ENCODE measurements around the gene UBE2R2. TPM values are rescaled to one million over a fixed set of nuclear protein-coding genes. Genes with fewer than 3 reads are reported as not detected.
"Not testable (repeated sequence)": the region's sequence is repeated elsewhere in the genome, so short reads cannot be mapped to it uniquely, and the experiment has no call there.

The UBE2R2 gene
- total and polyA plus RNA-seq, 7 experiments from 2014 or later, result 16.9 to 40.8 (median 28.6) TPM

DNA sequence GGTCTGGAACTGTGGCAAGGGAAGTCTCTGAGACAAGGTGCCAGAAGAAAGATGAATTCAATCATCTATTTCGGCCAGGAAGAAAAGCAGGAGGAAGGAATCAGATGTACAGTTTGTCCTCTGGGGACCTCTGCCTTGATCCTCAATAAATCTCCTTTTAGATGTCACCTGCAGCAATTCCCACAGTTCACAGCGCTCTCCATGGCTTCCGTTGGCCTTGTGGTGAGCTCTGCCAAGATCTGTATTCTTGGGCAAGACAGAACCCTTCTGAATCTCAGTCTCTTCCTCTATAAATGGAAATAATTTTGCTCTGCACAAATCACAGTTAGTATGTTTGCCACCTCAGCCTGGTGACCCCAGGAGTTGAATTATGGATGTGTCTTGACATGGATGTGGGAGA is 12.8 kb upstream of the UBE2R2 start:
- ATAC-seq; H3K4me1 ChIP-seq (ENCODE audit: control insufficient read depth in 2 of 2, insufficient read depth in 2 of 2, low read length in 2 of 2); H3K27ac Mint-ChIP-seq; H3K27ac ChIP-seq (ENCODE audit: low read depth, low read length); intact Hi-C loops (cut with micrococcal nuclease); H3K27me3 ChIP-seq (ENCODE audit: control insufficient read depth in 2 of 2, insufficient read depth in 2 of 2, low read length in 2 of 2); POLR2A ChIA-PET; H3K4me1 Mint-ChIP-seq; H3K9me3 Mint-ChIP-seq; H3K4me3 ChIP-seq (ENCODE audit: low read length); H3K9me3 ChIP-seq (ENCODE audit: control insufficient read depth in 2 of 3, low read length in 3 of 3); H3K36me3 Mint-ChIP-seq; DNase-seq; H3K4me3 Mint-ChIP-seq; H3K36me3 ChIP-seq (ENCODE audit: control insufficient read depth in 2 of 3, insufficient read depth in 3 of 3, low read length in 3 of 3): not testable (repeated sequence)
- peaks cover 0 to 14% (median 0%) of the 10 kb centered on the region in 5 donors for H3K27me3 Mint-ChIP-seq
- CTCF ChIA-PET, result interaction anchor here (0.7 kb wide), 1 partner anchor 13 kb away, joined by 3 read pairs; no protein-coding TSS in a partner anchor

DNA sequence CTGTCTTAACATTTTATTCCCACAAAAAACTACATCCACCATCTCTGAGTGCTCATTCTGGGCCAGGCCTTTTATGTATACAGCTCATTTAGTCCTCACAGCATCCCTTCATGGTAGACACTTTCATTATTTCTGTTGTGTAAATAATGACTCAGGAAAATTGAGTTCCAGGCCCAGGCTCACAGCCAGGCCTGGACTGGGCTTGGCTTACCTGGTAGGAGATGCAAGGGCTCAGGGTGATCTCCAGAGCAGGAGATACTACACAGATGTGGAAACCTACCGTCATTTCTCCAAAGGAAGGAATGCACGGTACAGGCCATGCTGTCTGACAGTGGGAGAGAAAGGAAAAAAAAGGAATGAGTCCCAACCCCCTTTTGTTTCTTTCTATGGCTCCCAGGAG is 9.8 kb upstream of the UBE2R2 start:
- POLR2A ChIA-PET; H3K4me1 ChIP-seq (ENCODE audit: control insufficient read depth in 2 of 2, insufficient read depth in 2 of 2, low read length in 2 of 2); DNase-seq; H3K36me3 ChIP-seq (ENCODE audit: control insufficient read depth in 2 of 3, insufficient read depth in 3 of 3, low read length in 3 of 3); ATAC-seq; H3K36me3 Mint-ChIP-seq; intact Hi-C loops (cut with micrococcal nuclease); H3K4me3 Mint-ChIP-seq; H3K9me3 Mint-ChIP-seq; H3K9me3 ChIP-seq (ENCODE audit: control insufficient read depth in 2 of 3, low read length in 3 of 3); H3K4me3 ChIP-seq (ENCODE audit: low read length); H3K4me1 Mint-ChIP-seq; H3K27ac ChIP-seq (ENCODE audit: low read depth, low read length); H3K27me3 ChIP-seq (ENCODE audit: control insufficient read depth in 2 of 2, insufficient read depth in 2 of 2, low read length in 2 of 2); H3K27ac Mint-ChIP-seq: not testable (repeated sequence)
- CTCF ChIA-PET, result interaction anchor here (0.6 kb wide), 1 partner anchor 175 kb away, joined by 5 read pairs; no protein-coding TSS in a partner anchor
- H3K27me3 Mint-ChIP-seq, result peaks cover 0 to 22% (median 0%) of the 10 kb centered on the region in 5 donors

DNA sequence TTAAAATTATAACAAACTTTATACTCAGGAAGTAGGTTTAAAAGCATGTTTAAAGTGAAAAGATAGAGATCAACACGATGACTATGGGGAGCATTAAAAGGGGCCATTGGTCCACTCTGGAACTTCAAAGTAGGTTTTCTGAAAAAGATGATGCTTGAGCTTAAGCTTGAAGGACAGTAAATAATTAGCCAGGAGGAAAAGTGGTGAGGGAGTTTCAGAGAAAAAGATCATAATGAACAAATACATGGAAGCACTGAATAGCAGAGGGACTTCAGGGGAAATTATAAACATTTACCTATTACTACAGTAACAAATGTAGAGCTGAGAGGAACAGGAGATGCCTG is 8.0 kb upstream of the UBE2R2 start:
- ATAC-seq; H3K9me3 Mint-ChIP-seq; DNase-seq; H3K9me3 ChIP-seq (ENCODE audit: control insufficient read depth in 2 of 3, low read length in 3 of 3); POLR2A ChIA-PET; H3K4me3 Mint-ChIP-seq; H3K36me3 Mint-ChIP-seq; H3K4me1 ChIP-seq (ENCODE audit: control insufficient read depth in 2 of 2, insufficient read depth in 2 of 2, low read length in 2 of 2); H3K4me3 ChIP-seq (ENCODE audit: low read length); H3K36me3 ChIP-seq (ENCODE audit: control insufficient read depth in 2 of 3, insufficient read depth in 3 of 3, low read length in 3 of 3); CTCF ChIA-PET; H3K4me1 Mint-ChIP-seq; H3K27me3 ChIP-seq (ENCODE audit: control insufficient read depth in 2 of 2, insufficient read depth in 2 of 2, low read length in 2 of 2); H3K27ac ChIP-seq (ENCODE audit: low read depth, low read length); intact Hi-C loops (cut with micrococcal nuclease): not testable (repeated sequence)
- Mint-ChIP-seq H3K27me3 (peaks cover 0 to 13% (median 0%) of the 10 kb centered on the region in 5 donors), H3K27ac (peak overlapping the region in 1 of 9 donors; percentile 4)

DNA sequence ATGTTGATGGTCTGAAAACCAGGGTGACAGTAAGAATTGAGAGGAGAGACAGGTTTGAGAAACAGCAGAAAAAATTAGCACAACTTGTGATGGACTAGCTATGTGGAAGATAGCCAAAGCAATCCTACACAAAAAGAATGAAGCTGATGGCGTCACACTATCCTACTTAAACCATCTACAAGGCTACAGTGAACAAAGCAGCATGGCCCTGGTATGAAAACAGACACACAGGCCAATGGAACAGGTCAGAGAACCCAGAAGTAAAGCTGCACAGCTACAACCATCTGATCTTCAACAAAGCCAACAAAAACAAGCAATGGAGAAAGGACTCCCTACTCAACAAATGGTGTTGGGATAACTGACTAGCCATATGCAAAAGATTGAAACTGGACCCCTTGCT is 7.5 kb upstream of the UBE2R2 start:
- ATAC-seq, result no peak

DNA sequence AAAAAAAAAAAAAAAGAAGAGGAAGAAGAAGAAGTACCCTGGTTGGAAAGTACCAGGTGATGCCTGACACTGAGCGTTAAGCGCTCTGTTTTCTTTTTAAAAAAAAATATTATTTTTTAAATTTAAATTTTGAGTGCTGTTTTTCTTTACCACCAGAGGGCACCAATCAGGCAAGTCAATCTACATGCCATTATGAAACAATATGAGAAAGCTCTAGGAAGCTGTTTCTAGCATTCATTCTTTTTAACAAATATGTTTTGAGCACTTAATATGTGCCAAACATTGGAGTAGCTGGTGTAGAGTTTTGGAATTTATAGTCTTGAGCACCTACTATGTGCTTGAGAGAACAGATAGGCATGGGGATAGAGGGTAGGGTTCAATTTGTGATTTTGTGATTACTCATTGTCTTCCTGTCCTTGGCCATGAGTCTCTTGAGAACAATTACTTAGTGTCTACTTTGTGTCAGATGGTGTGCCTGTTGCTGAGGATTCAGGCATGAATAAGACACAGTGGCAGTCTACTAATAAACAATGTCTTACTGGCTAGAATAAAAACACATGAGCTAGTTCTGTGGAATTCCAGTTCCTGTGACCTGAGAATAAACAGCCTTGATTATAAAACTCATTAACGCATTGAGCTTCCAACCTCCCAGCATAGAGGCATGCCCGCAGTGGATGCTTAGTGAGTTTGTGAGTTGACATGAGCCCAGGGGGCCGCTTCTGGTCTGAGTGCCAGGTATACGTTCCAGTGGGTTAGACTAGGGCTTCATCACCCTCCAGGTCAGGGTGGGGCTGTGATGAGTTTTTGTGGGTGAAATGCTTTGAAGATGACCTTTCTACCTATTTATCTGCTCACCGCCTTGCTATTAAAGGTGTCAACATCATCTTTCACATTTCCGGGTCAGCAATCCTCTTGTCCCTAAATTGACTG is 3.0 kb upstream of the UBE2R2 start:
- Mint-ChIP-seq H3K36me3 (peaks cover 0 to 4% (median 0%) of the 10 kb centered on the region in 5 donors), H3K4me1 (peaks cover 5 to 38% (median 29%) of the 10 kb centered on the region in 7 donors), H3K27ac (peak overlapping the region in 8 of 9 donors; percentile 63 to 93 (median 87)), H3K4me3 (peak overlapping the region in 1 of 10 donors; percentile 49), H3K9me3 (no peaks in the 10 kb centered on the region), H3K27me3 (peaks cover 0 to 9% (median 0%) of the 10 kb centered on the region in 5 donors)
- POLR2A ChIA-PET, result interaction anchor here (1.0 to 1.3 kb wide), 2 partner anchors 10 to 38 kb away, joined by 4 to 7 read pairs; no protein-coding TSS in a partner anchor
- Histone ChIP-seq H3K4me1 (ENCODE audit: control insufficient read depth in 2 of 2, insufficient read depth in 2 of 2, low read length in 2 of 2) (peaks cover 9 to 10% of the 10 kb centered on the region in 2 donors), H3K36me3 (ENCODE audit: control insufficient read depth in 2 of 3, insufficient read depth in 3 of 3, low read length in 3 of 3) (no peaks in the 10 kb centered on the region), H3K27me3 (ENCODE audit: control insufficient read depth in 2 of 2, insufficient read depth in 2 of 2, low read length in 2 of 2) (no peaks in the 10 kb centered on the region), H3K4me3 (ENCODE audit: low read length) (no peak overlapping the region), H3K27ac (ENCODE audit: low read depth, low read length) (peak overlapping the region; percentile 8), H3K9me3 (ENCODE audit: control insufficient read depth in 2 of 3, low read length in 3 of 3) (no peaks in the 10 kb centered on the region)
- ATAC-seq, result peak; percentile 1
- CTCF ChIA-PET, result interaction anchor here (0.6 to 5.0 kb wide), 18 partner anchors 10 to 559 kb away, joined by 3 to 87 read pairs (median 3); no protein-coding TSS in a partner anchor
- intact Hi-C loops (cut with micrococcal nuclease), result loop anchor here (1.0 to 10.0 kb wide), 8 partner anchors 38 to 1301 kb away; partner anchors contain the start of genes ATOSB (in 1 of the 2), ENHO (in 1 of the 2) and SIGMAR1 (in 1 of the 2)
- peak in 7 of 9 donors; percentile 49 to 74 (median 65) for DNase-seq

More for the DNA sequence above, 7.5 kb upstream of the UBE2R2 start:
- H3K9me3 ChIP-seq (ENCODE audit: control insufficient read depth in 2 of 3, low read length in 3 of 3), result no peaks in the 10 kb centered on the region
- intact Hi-C loops (cut with micrococcal nuclease), result no loop called here
- H3K36me3 Mint-ChIP-seq, result no peaks in the 10 kb centered on the region
- no peak overlapping the region for H3K27ac ChIP-seq (ENCODE audit: low read depth, low read length)
- no peak overlapping the region for H3K4me3 Mint-ChIP-seq
- CTCF ChIA-PET, result no interaction called here
- POLR2A ChIA-PET, result no interaction called here
- H3K27me3 ChIP-seq (ENCODE audit: control insufficient read depth in 2 of 2, insufficient read depth in 2 of 2, low read length in 2 of 2), result no peaks in the 10 kb centered on the region
- peaks cover 0 to 15% (median 9%) of the 10 kb centered on the region in 7 donors for H3K4me1 Mint-ChIP-seq
- H3K4me3 ChIP-seq (ENCODE audit: low read length), result no peak overlapping the region
- H3K27me3 Mint-ChIP-seq, result peaks cover 0 to 11% (median 0%) of the 10 kb centered on the region in 5 donors
- H3K36me3 ChIP-seq (ENCODE audit: control insufficient read depth in 2 of 3, insufficient read depth in 3 of 3, low read length in 3 of 3), result no peaks in the 10 kb centered on the region
- no peaks in the 10 kb centered on the region for H3K9me3 Mint-ChIP-seq
- H3K27ac Mint-ChIP-seq, result peak overlapping the region in 1 of 9 donors; percentile 4
- no peak for DNase-seq
- no peaks in the 10 kb centered on the region for H3K4me1 ChIP-seq (ENCODE audit: control insufficient read depth in 2 of 2, insufficient read depth in 2 of 2, low read length in 2 of 2)

DNA sequence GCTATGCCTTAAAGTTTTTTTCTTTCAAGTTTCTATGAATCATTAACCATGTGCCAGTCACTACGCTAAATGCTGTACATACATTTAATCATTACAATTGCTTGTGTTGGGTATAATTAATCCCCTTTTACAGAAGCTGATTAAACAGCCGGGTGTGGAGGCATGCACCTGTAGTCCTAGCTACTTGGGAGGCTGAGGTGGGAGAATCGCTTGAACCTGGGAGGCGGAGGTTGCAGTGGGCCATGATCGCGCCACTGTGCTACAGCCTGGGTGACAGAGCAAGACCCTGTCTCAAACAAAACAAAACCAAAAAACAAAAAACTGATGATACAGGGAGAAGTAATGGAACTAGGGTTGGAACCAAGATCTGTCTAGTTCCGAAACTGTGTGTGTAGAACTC is 1.2 kb upstream of the UBE2R2 start:
- ATAC-seq (no peak), DNase-seq (no peak)
- peaks cover 18 to 52% (median 47%) of the 10 kb centered on the region in 7 donors for H3K4me1 Mint-ChIP-seq
- peaks cover 0 to 4% (median 0%) of the 10 kb centered on the region in 5 donors for H3K36me3 Mint-ChIP-seq
- H3K27me3 Mint-ChIP-seq, result peaks cover 0 to 2% (median 0%) of the 10 kb centered on the region in 5 donors
- POLR2A ChIA-PET, result interaction anchor here (0.6 to 2.2 kb wide), 5 partner anchors 29 to 265 kb away, joined by 3 to 8 read pairs (median 4); partner anchors contain the start of gene UBAP2
- Histone ChIP-seq H3K4me3 (ENCODE audit: low read length) (no peak overlapping the region), H3K27me3 (ENCODE audit: control insufficient read depth in 2 of 2, insufficient read depth in 2 of 2, low read length in 2 of 2) (no peaks in the 10 kb centered on the region), H3K27ac (ENCODE audit: low read depth, low read length) (peak overlapping the region; percentile 96), H3K4me1 (ENCODE audit: control insufficient read depth in 2 of 2, insufficient read depth in 2 of 2, low read length in 2 of 2) (peaks cover 19 to 21% of the 10 kb centered on the region in 2 donors), H3K9me3 (ENCODE audit: control insufficient read depth in 2 of 3, low read length in 3 of 3) (no peaks in the 10 kb centered on the region), H3K36me3 (ENCODE audit: control insufficient read depth in 2 of 3, insufficient read depth in 3 of 3, low read length in 3 of 3) (no peaks in the 10 kb centered on the region)
- no peaks in the 10 kb centered on the region for H3K9me3 Mint-ChIP-seq
- intact Hi-C loops (cut with micrococcal nuclease), result loop anchor here (1.0 to 10.0 kb wide), 16 partner anchors 92 to 1299 kb away; partner anchors contain the start of genes NOL6 (in 2 of the 2), UBAP1 (in 2 of the 2), ATOSB (in 1 of the 2) and BAG1 (in 1 of the 2)
- H3K4me3 Mint-ChIP-seq, result peak overlapping the region; percentile 79 to 93 (median 89)
- H3K27ac Mint-ChIP-seq, result peak overlapping the region; percentile 91 to 99 (median 97)
- CTCF ChIA-PET, result interaction anchor here (0.5 to 5.0 kb wide), 7 partner anchors 17 to 233 kb away, joined by 3 to 87 read pairs (median 3); partner anchors contain the start of gene UBAP2
